T-cell (primary cell): ENCODE results near the gene MARCHF11. TPM values are rescaled to one million over a fixed set of nuclear protein-coding genes. Genes with fewer than 3 reads are reported as not detected.

Experiments used
- ATAC-seq, 4 experiments: fragments of 200-7000 bp in 3 of 4; fragments of 150-1000 bp in 1 of 4; cut with Tn5 transposase; replicated peaks in 1 of 4; 1 replicate in 3 of 4; 2 replicates in 1 of 4; pipeline ENCODE4 v1.10.0; 2021; ENCODE audit warnings: moderate library complexity in 3 of 4, mild to moderate bottlenecking in 2 of 4, moderate number of reproducible peaks in 1 of 4
- CTCF ChIA-PET, 2 donors: fragments of 300-600 bp; sonication (Branson Sonifier 250); formaldehyde crosslinking; loops; one replicate each; lab custom pipeline; 2022; ENCODE audit warnings: antibody characterized with exemption in 2 of 2; lab: Charles Lee
- POLR2A ChIA-PET, 2 donors: fragments of 300-600 bp; sonication (Branson Sonifier 250); formaldehyde crosslinking; loops; one replicate each; lab custom pipeline; 2022; ENCODE audit warnings: antibody characterized with exemption in 2 of 2; lab: Charles Lee
- DNase-seq, 35 experiments: peaks; one replicate each; pipeline versions ENCODE4 v3.0.0 to v3.0.0-alpha.2; 2013 to 2023
- H3K27ac ChIP-seq: one replicate; pipeline ENCODE4 v1.5.1; 2013; ENCODE audit warnings: low read length
- H3K27me3 ChIP-seq, 2 experiments: replicated peaks in 1 of 2; 1 replicate in 1 of 2; 2 replicates in 1 of 2; pipeline versions ENCODE4 v1.6.1 to v1.7.0; 2013; ENCODE audit warnings: low read length in 1 of 2, mixed read lengths in 1 of 2; ENCODE audit not compliant: control insufficient read depth in 2 of 2, insufficient read depth in 2 of 2; ENCODE audit errors: extremely low read depth in 1 of 2
- H3K36me3 ChIP-seq, 2 donors: 1 replicate in 1 of 2; 2 replicates in 1 of 2; pipeline versions ENCODE4 v1.6.1 to v1.7.0; 2013; ENCODE audit warnings: low read length in 1 of 2; ENCODE audit not compliant: control insufficient read depth in 2 of 2, insufficient read depth in 1 of 2; ENCODE audit errors: extremely low read depth in 1 of 2
- H3K4me1 ChIP-seq, 2 experiments: 1 replicate in 1 of 2; 2 replicates in 1 of 2; pipeline versions ENCODE4 v1.6.1 to v1.7.0; 2013; ENCODE audit warnings: low read length in 2 of 2, mixed read lengths in 1 of 2; ENCODE audit not compliant: insufficient read depth in 2 of 2, control insufficient read depth in 1 of 2; ENCODE audit errors: extremely low read depth in 1 of 2
- H3K4me3 ChIP-seq, 2 donors: 1 replicate in 1 of 2; 2 replicates in 1 of 2; pipeline versions ENCODE4 v1.5.1 to v1.7.0; 2013; ENCODE audit warnings: mild to moderate bottlenecking in 2 of 2, low read length in 1 of 2, moderate library complexity in 1 of 2; ENCODE audit not compliant: control insufficient read depth in 1 of 2; ENCODE audit errors: extremely low read depth in 1 of 2
- H3K9me3 ChIP-seq: 2 replicates; pipeline ENCODE4 v1.7.0; 2013
- H3K27ac Mint-ChIP-seq, 2 donors: one replicate each; pipeline ENCODE4 v1.8.0; 2020 to 2021; ENCODE audit warnings: mild to moderate bottlenecking in 2 of 2, mixed read lengths in 2 of 2
- H3K27me3 Mint-ChIP-seq, 2 donors: one replicate each; pipeline ENCODE4 v1.8.0; 2021 to 2022; ENCODE audit warnings: mixed read lengths in 2 of 2
- H3K36me3 Mint-ChIP-seq: one replicate; pipeline ENCODE4 v1.8.0; 2021; ENCODE audit warnings: mixed read lengths
- H3K4me1 Mint-ChIP-seq, 3 donors: one replicate each; pipeline ENCODE4 v1.8.0; 2020 to 2022; ENCODE audit warnings: mixed read lengths in 3 of 3, mild to moderate bottlenecking in 1 of 3
- H3K4me3 Mint-ChIP-seq, 3 donors: one replicate each; pipeline ENCODE4 v1.8.0; 2020 to 2022; ENCODE audit warnings: mild to moderate bottlenecking in 3 of 3, mixed read lengths in 3 of 3, moderate library complexity in 3 of 3
- H3K9me3 Mint-ChIP-seq, 3 donors: one replicate each; pipeline ENCODE4 v1.8.0; 2020 to 2022; ENCODE audit warnings: mixed read lengths in 3 of 3
- WGBS: methylation state at CpG from one replicate; pipeline ENCODE4 v1.1.5; 2013; ENCODE audit warnings: missing lambda C conversion rate; ENCODE audit not compliant: insufficient coverage; 5-methylcytosine and 5-hydroxymethylcytosine counted together
- total RNA-seq, 35 experiments: library from RNA in 6 of 35; stranded (reverse) in 6 of 35; fragments of 120-200 nt in 1 of 35; gene quantifications; one replicate each; pipeline versions ENCODE4 v1.2.1 to v1.2.4 and lab custom pipeline; 2013 to 2026

The MARCHF11 gene
- total RNA-seq (not detected), total RNA-seq (lab: John Stamatoyannopoulos, UW) (0 to 0.14 (median 0) reads per million in 29 experiments)
- not detected for total RNA-seq (2013)

GRCh38 chr5:16179511-16179935 is at the start of gene MARCHF11:
MARCHF11 (minus strand) TSS chr5:16179791; CDS start chr5:16179575, 216 bp downstream.
- no peaks in the 10 kb centered on the region for H3K9me3 ChIP-seq
- ChIA-PET POLR2A (no interaction called here), CTCF (no interaction called here)
- peaks cover 2% of the 10 kb centered on the region for H3K36me3 Mint-ChIP-seq
- H3K27ac ChIP-seq = no peak within 1 kb of the TSS
- DNase-seq = no peak
- H3K27me3 ChIP-seq = peaks cover 12 to 13% of the 10 kb centered on the region in 2 experiments
- peaks cover 4 to 14% (median 11%) of the 10 kb centered on the region in 3 donors for H3K9me3 Mint-ChIP-seq
- H3K4me1 Mint-ChIP-seq = peaks cover 0 to 8% (median 7%) of the 10 kb centered on the region in 3 donors
- H3K4me1 ChIP-seq = no peaks in the 10 kb centered on the region
- ATAC-seq = no peak
- H3K4me3 Mint-ChIP-seq = peak within 1 kb of the TSS in 1 of 3 donors; percentile 63
- H3K4me3 ChIP-seq = no peak within 1 kb of the TSS
- no peaks in the 10 kb centered on the region for H3K36me3 ChIP-seq
- H3K27me3 Mint-ChIP-seq = peaks cover 35 to 48% of the 10 kb centered on the region in 2 donors
- H3K27ac Mint-ChIP-seq = peak within 1 kb of the TSS in 1 of 2 donors; percentile 20
- WGBS = 3% methylated on average over 37 of the region's 59 CpGs

DNA sequence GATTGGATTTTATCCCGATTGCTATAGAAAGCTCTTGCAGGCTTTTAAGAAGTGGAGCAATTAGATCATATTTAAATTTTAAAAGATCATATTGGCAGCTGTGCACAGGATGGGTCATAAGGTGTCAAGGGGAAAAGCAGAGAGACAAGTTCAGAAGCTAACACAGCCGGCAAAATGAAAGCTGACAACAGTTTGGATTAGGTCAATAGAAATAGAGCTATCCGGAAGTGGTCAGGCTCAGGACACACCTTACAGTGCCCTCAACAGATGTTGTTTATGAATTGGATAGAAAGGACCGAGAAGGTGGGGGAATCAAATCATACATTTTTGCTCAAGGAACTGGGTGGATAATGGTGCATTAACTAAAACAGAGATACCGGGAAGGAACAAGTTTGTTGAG is 46.3 kb upstream of the MARCHF11 start:
- Histone ChIP-seq H3K9me3 (no peaks in the 10 kb centered on the region), H3K4me1 (no peaks in the 10 kb centered on the region), H3K4me3 (no peak overlapping the region), H3K27me3 (no peaks in the 10 kb centered on the region), H3K27ac (no peak overlapping the region), H3K36me3 (no peaks in the 10 kb centered on the region)
- Mint-ChIP-seq H3K9me3 (peaks cover 0 to 2% (median 0%) of the 10 kb centered on the region in 3 donors), H3K4me3 (no peak overlapping the region), H3K27me3 (no peaks in the 10 kb centered on the region), H3K4me1 (no peaks in the 10 kb centered on the region), H3K36me3 (no peaks in the 10 kb centered on the region), H3K27ac (no peak overlapping the region)
- DNase-seq = no peak
- POLR2A ChIA-PET = no interaction called here
- 90% methylated on average over 4 of the region's 5 CpGs for WGBS
- no peak for ATAC-seq
- CTCF ChIA-PET = no interaction called here

GRCh38 chr5:16192311-16192710 is 12.7 kb upstream of the MARCHF11 start:
- ATAC-seq (no peak), DNase-seq (no peak)
- Histone ChIP-seq H3K9me3 (no peaks in the 10 kb centered on the region), H3K36me3 (no peaks in the 10 kb centered on the region), H3K4me3 (no peak overlapping the region), H3K27me3 (peaks cover 0 to 7% of the 10 kb centered on the region in 2 experiments), H3K27ac (no peak overlapping the region), H3K4me1 (no peaks in the 10 kb centered on the region)
- CTCF ChIA-PET = interaction anchor here in 1 of 2 donors (1.0 kb wide), 1 partner anchor 9 kb away, joined by 3 read pairs; no protein-coding TSS in a partner anchor
- POLR2A ChIA-PET = no interaction called here
- no peak overlapping the region for H3K27ac Mint-ChIP-seq
- WGBS = 76% methylated on average over 5 of the region's 5 CpGs
- H3K4me3 Mint-ChIP-seq = no peak overlapping the region
- H3K36me3 Mint-ChIP-seq = no peaks in the 10 kb centered on the region
- no peaks in the 10 kb centered on the region for H3K4me1 Mint-ChIP-seq
- peaks cover under 1 to 6% (median 5%) of the 10 kb centered on the region in 3 donors for H3K9me3 Mint-ChIP-seq
- no peaks in the 10 kb centered on the region for H3K27me3 Mint-ChIP-seq

GRCh38 chr5:16180789-16181082 is 1.1 kb upstream of the MARCHF11 start:
- no peaks in the 10 kb centered on the region for H3K4me1 ChIP-seq
- peaks cover 4 to 11% (median 10%) of the 10 kb centered on the region in 3 donors for H3K9me3 Mint-ChIP-seq
- peaks cover 2% of the 10 kb centered on the region for H3K36me3 Mint-ChIP-seq
- H3K27ac Mint-ChIP-seq = no peak overlapping the region
- H3K27me3 Mint-ChIP-seq = peaks cover 35 to 54% of the 10 kb centered on the region in 2 donors
- H3K4me3 ChIP-seq = no peak overlapping the region
- no peaks in the 10 kb centered on the region for H3K9me3 ChIP-seq
- ATAC-seq = no peak
- ChIA-PET POLR2A (no interaction called here), CTCF (no interaction called here)
- peak overlapping the region in 1 of 3 donors; percentile 42 for H3K4me3 Mint-ChIP-seq
- WGBS = 36% methylated on average over 6 of the region's 7 CpGs
- H3K36me3 ChIP-seq = no peaks in the 10 kb centered on the region
- H3K4me1 Mint-ChIP-seq = peaks cover 0 to 8% (median 7%) of the 10 kb centered on the region in 3 donors
- no peak overlapping the region for H3K27ac ChIP-seq
- DNase-seq = no peak
- peaks cover 12 to 13% of the 10 kb centered on the region in 2 experiments for H3K27me3 ChIP-seq

GRCh38 chr5:16179936-16180788 is 571 bp upstream of the MARCHF11 start:
- DNase-seq (no peak), ATAC-seq (no peak)
- Histone ChIP-seq H3K27ac (no peak overlapping the region), H3K9me3 (no peaks in the 10 kb centered on the region), H3K27me3 (peaks cover 12 to 13% of the 10 kb centered on the region in 2 experiments), H3K36me3 (no peaks in the 10 kb centered on the region), H3K4me3 (no peak overlapping the region), H3K4me1 (no peaks in the 10 kb centered on the region)
- Mint-ChIP-seq H3K4me1 (peaks cover 0 to 8% (median 7%) of the 10 kb centered on the region in 3 donors), H3K27ac (peak overlapping the region in 1 of 2 donors; percentile 20), H3K9me3 (peaks cover 4 to 11% (median 10%) of the 10 kb centered on the region in 3 donors), H3K4me3 (peak overlapping the region in 1 of 3 donors; percentile 42), H3K36me3 (peaks cover 2% of the 10 kb centered on the region), H3K27me3 (peaks cover 35 to 53% of the 10 kb centered on the region in 2 donors)
- ChIA-PET CTCF (no interaction called here), POLR2A (no interaction called here)
- 11% methylated on average over 47 of the region's 63 CpGs for WGBS

GRCh38 chr5:16178745-16179372 is 732 bp downstream of the MARCHF11 start:
- no peak for ATAC-seq

More at GRCh38 chr5:16178745-16179372, 732 bp downstream of the MARCHF11 start:
- no peaks in the 10 kb centered on the region for H3K4me1 ChIP-seq
- WGBS = 10% methylated on average over 56 of the region's 57 CpGs
- no peaks in the 10 kb centered on the region for H3K9me3 ChIP-seq
- DNase-seq = peak in 6 of 35 experiments; percentile 1 to 23 (median 7)
- H3K27ac ChIP-seq = no peak overlapping the region
- peaks cover 2% of the 10 kb centered on the region for H3K36me3 Mint-ChIP-seq
- peaks cover 35 to 49% of the 10 kb centered on the region in 2 donors for H3K27me3 Mint-ChIP-seq
- H3K9me3 Mint-ChIP-seq = peaks cover 4 to 16% (median 11%) of the 10 kb centered on the region in 3 donors
- ChIA-PET POLR2A (no interaction called here), CTCF (no interaction called here)
- H3K27ac Mint-ChIP-seq = no peak overlapping the region
- H3K4me1 Mint-ChIP-seq = peaks cover 0 to 8% (median 7%) of the 10 kb centered on the region in 3 donors
- H3K4me3 Mint-ChIP-seq = peak overlapping the region in 1 of 3 donors; percentile 63
- no peak overlapping the region for H3K4me3 ChIP-seq
- H3K27me3 ChIP-seq = peaks cover 12 to 13% of the 10 kb centered on the region in 2 experiments
- H3K36me3 ChIP-seq = no peaks in the 10 kb centered on the region
